Measurements from ENCODE around the gene LORICRIN. TPM values are rescaled to one million over a fixed set of nuclear protein-coding genes. Genes with fewer than 3 reads are reported as not detected.

Gene LORICRIN
- total RNA-seq, 2 donors from 2014 or later: not detected

DNA sequence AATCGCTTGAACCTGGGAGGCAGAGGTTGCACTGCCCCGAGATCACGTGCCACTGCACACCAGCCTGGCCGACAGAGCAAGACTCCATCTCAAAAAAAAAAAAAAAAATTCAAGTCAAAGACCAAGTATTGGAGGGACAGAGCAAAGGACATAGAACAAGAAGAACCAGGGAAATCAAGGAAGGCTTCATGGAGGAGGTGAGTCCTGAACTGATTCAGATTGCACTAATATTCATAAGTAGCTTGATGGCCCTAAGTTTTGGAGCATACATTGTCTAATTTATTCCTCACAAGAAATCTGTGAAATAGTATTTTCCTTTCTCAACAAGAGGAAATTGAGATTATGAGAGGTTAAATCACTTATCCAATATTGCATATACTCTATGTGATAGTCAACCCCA, 46.0 kb upstream of the LORICRIN start:
- Histone ChIP-seq H3K36me3 (ENCODE audit: control insufficient read depth, insufficient read depth, low read length) (no peaks in the 10 kb centered on the region), H3K27me3 (ENCODE audit: control insufficient read depth, insufficient read depth, low read length, poor library complexity, severe bottlenecking) (no peaks in the 10 kb centered on the region), H3K27ac (ENCODE audit: low read depth, low read length) (no peak overlapping the region), H3K4me1 (ENCODE audit: control insufficient read depth, insufficient read depth, low read length) (no peaks in the 10 kb centered on the region), H3K9me3 (ENCODE audit: control insufficient read depth, low read length) (no peaks in the 10 kb centered on the region), H3K4me3 (ENCODE audit: low read length) (no peak overlapping the region), H3K9ac (ENCODE audit: extremely low read depth, low read length, poor library complexity, severe bottlenecking) (no peak overlapping the region)
- Mint-ChIP-seq H3K27me3 (ENCODE audit: insufficient read depth) (peaks cover 12% of the 10 kb centered on the region), H3K4me1 (peaks cover 10% of the 10 kb centered on the region), H3K27ac (no peak overlapping the region), H3K9me3 (no peaks in the 10 kb centered on the region), H3K36me3 (ENCODE audit: low read depth) (no peaks in the 10 kb centered on the region), H3K4me3 (no peak overlapping the region)
- no peak for DNase-seq
- TF ChIP-seq, protein P1, sequence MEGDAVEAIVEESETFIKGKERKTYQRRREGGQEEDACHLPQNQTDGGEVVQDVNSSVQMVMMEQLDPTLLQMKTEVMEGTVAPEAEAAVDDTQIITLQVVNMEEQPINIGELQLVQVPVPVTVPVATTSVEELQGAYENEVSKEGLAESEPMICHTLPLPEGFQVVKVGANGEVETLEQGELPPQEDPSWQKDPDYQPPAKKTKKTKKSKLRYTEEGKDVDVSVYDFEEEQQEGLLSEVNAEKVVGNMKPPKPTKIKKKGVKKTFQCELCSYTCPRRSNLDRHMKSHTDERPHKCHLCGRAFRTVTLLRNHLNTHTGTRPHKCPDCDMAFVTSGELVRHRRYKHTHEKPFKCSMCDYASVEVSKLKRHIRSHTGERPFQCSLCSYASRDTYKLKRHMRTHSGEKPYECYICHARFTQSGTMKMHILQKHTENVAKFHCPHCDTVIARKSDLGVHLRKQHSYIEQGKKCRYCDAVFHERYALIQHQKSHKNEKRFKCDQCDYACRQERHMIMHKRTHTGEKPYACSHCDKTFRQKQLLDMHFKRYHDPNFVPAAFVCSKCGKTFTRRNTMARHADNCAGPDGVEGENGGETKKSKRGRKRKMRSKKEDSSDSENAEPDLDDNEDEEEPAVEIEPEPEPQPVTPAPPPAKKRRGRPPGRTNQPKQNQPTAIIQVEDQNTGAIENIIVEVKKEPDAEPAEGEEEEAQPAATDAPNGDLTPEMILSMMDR (conservative IDR thresholded peaks at IDR 0.05): no peak
- 89 to 100% methylated on average over 1 to 4 of the region's 4 CpGs for WGBS, 2 experiments (ENCODE audit: insufficient coverage in 1 of 2, insufficient read length in 1 of 2)

DNA sequence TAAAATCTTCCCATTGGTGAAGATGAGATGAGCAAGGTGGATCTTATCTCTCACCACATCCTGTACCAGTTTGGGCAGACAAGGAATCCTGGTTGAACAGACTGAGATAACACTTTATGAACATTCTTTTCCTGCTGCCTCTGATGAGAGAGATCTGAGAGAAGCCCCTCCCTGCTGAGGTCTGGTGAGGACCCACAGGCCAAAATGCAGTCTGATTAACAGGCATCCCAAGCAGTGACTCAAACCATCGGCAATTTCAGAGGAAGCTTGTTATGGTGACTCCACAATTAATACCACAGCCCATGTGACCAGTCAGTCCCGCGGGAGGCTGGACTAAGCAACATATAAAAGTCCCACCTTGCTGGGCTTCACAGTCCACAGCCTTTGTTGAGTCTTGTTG, 42.3 kb upstream of the LORICRIN start, which contains the start of gene PRR9:
TSS of gene PRR9 (plus strand) at position 373 of the 400 bp plus-strand sequence. CDS start 561 bp downstream, outside the sequence.
- Histone ChIP-seq H3K27ac (ENCODE audit: low read depth, low read length) (no peak within 1 kb of the TSS), H3K36me3 (ENCODE audit: control insufficient read depth, insufficient read depth, low read length) (no peaks in the 10 kb centered on the region), H3K4me1 (ENCODE audit: control insufficient read depth, insufficient read depth, low read length) (no peaks in the 10 kb centered on the region), H3K9me3 (ENCODE audit: control insufficient read depth, low read length) (no peaks in the 10 kb centered on the region), H3K27me3 (ENCODE audit: control insufficient read depth, insufficient read depth, low read length, poor library complexity, severe bottlenecking) (no peaks in the 10 kb centered on the region), H3K9ac (ENCODE audit: extremely low read depth, low read length, poor library complexity, severe bottlenecking) (no peak within 1 kb of the TSS), H3K4me3 (ENCODE audit: low read length) (no peak within 1 kb of the TSS)
- Mint-ChIP-seq H3K27ac (no peak within 1 kb of the TSS), H3K4me3 (no peak within 1 kb of the TSS), H3K9me3 (no peaks in the 10 kb centered on the region), H3K27me3 (ENCODE audit: insufficient read depth) (peaks cover 7% of the 10 kb centered on the region), H3K4me1 (peaks cover 6% of the 10 kb centered on the region), H3K36me3 (ENCODE audit: low read depth) (no peaks in the 10 kb centered on the region)
- 76 to 79% methylated on average over 3 of the region's 3 CpGs for WGBS, 2 experiments (ENCODE audit: insufficient coverage in 1 of 2, insufficient read length in 1 of 2)
- no peak for DNase-seq
- TF ChIP-seq, protein P1 (conservative IDR thresholded peaks at IDR 0.05): no peak

DNA sequence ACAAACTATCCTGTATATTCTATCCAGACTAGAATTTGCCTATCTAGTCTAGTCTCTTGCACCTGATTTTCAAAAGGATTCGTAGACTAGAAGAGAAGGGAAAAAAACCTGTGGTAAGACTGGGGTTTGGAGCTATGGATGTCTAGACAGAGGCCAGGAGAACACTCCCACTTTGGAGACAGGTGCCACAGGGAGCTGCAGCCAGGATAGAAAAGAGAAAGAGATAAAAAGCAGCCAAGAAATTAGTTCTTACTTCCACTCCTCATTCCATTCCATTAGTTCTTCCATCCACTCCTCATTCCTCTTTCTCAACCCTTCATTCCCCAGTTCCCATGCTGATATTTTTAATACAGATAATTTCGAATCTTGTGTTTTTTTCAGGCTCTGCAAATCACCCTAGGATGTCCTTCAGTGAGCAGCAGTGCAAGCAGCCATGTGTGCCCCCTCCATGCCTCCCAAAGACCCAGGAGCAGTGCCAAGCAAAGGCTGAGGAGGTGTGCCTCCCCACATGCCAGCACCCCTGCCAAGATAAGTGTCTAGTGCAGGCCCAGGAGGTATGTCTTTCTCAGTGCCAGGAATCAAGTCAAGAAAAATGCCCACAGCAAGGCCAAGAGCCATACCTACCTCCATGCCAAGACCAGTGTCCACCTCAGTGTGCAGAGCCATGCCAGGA, 41.6 kb upstream of the LORICRIN start:
- Histone ChIP-seq H3K27ac (ENCODE audit: low read depth, low read length) (no peak overlapping the region), H3K9ac (ENCODE audit: extremely low read depth, low read length, poor library complexity, severe bottlenecking) (no peak overlapping the region), H3K36me3 (ENCODE audit: control insufficient read depth, insufficient read depth, low read length) (no peaks in the 10 kb centered on the region), H3K27me3 (ENCODE audit: control insufficient read depth, insufficient read depth, low read length, poor library complexity, severe bottlenecking) (no peaks in the 10 kb centered on the region), H3K4me1 (ENCODE audit: control insufficient read depth, insufficient read depth, low read length) (no peaks in the 10 kb centered on the region), H3K9me3 (ENCODE audit: control insufficient read depth, low read length) (no peaks in the 10 kb centered on the region), H3K4me3 (ENCODE audit: low read length) (no peak overlapping the region)
- Mint-ChIP-seq H3K9me3 (no peaks in the 10 kb centered on the region), H3K27me3 (ENCODE audit: insufficient read depth) (peaks cover 7% of the 10 kb centered on the region), H3K4me1 (no peaks in the 10 kb centered on the region), H3K36me3 (ENCODE audit: low read depth) (no peaks in the 10 kb centered on the region), H3K4me3 (no peak overlapping the region), H3K27ac (no peak overlapping the region)
- DNase-seq: no peak
- WGBS, 2 experiments (ENCODE audit: insufficient coverage in 1 of 2, insufficient read length in 1 of 2): 56 to 75% methylated on average over 2 of the region's 2 CpGs
- TF ChIP-seq, protein P1 (conservative IDR thresholded peaks at IDR 0.05): no peak
